ENCODE results near the gene SEPTIN5. TPM values are rescaled to one million over a fixed set of nuclear protein-coding genes. Genes with fewer than 3 reads are reported as not detected.

The SEPTIN5 gene
- total RNA-seq, 1 donor from 2014 or later: 11.5 TPM

GRCh38 chr22:19705181-19705934, 8.9 kb upstream of the SEPTIN5 start:
- peak; percentile 57 for DNase-seq
- peaks cover 14% of the 10 kb centered on the region for H3K27me3 ChIP-seq

GRCh38 chr22:19706661-19707151, 7.6 kb upstream of the SEPTIN5 start:
- Histone ChIP-seq H3K4me1 (no peaks in the 10 kb centered on the region), H3K27ac (no peak overlapping the region), H3K4me3 (no peak overlapping the region), H3K36me3 (no peaks in the 10 kb centered on the region), H3K9me3 (no peaks in the 10 kb centered on the region), H3K27me3 (peaks cover 14% of the 10 kb centered on the region)
- DNase-seq (peak; percentile 1), ATAC-seq (no peak)
- intact Hi-C loops (cut with DNase I): no loop called here
- TF ChIP-seq CTCF (IDR thresholded peaks at IDR 0.05): no peak

More at GRCh38 chr22:19705181-19705934, 8.9 kb upstream of the SEPTIN5 start:
- Histone ChIP-seq H3K27ac (no peak overlapping the region), H3K9me3 (no peaks in the 10 kb centered on the region), H3K4me1 (no peaks in the 10 kb centered on the region), H3K36me3 (no peaks in the 10 kb centered on the region), H3K4me3 (no peak overlapping the region)
- no peak for ATAC-seq
- intact Hi-C loops (cut with DNase I): no loop called here
- TF ChIP-seq CTCF (IDR thresholded peaks at IDR 0.05): no peak

- TF ChIP-seq CTCF (IDR thresholded peaks at IDR 0.05): no peak
- intact Hi-C loops (cut with DNase I): no loop called here
- peak; percentile 17 for ATAC-seq
- H3K27ac ChIP-seq: no peak overlapping the region
- H3K4me1 ChIP-seq: no peaks in the 10 kb centered on the region
- H3K27me3 ChIP-seq: peaks cover 14% of the 10 kb centered on the region
- no peaks in the 10 kb centered on the region for H3K36me3 ChIP-seq
- peak; percentile 67 for DNase-seq
- H3K9me3 ChIP-seq: no peaks in the 10 kb centered on the region
- H3K4me3 ChIP-seq: no peak overlapping the region
Observed at GRCh38 chr22:19707347-19708290, 6.7 kb upstream of the SEPTIN5 start.

GRCh38 chr22:19708321-19709011, 5.8 kb upstream of the SEPTIN5 start:
- H3K4me1 ChIP-seq: no peaks in the 10 kb centered on the region
- peak; percentile 83 for DNase-seq

More at GRCh38 chr22:19708321-19709011, 5.8 kb upstream of the SEPTIN5 start:
- intact Hi-C loops (cut with DNase I): no loop called here
- no peak for TF ChIP-seq CTCF (IDR thresholded peaks at IDR 0.05)
- ATAC-seq: peak; percentile 80
- no peak overlapping the region for H3K4me3 ChIP-seq
- peaks cover 14% of the 10 kb centered on the region for H3K27me3 ChIP-seq
- H3K36me3 ChIP-seq: no peaks in the 10 kb centered on the region
- no peak overlapping the region for H3K27ac ChIP-seq
- no peaks in the 10 kb centered on the region for H3K9me3 ChIP-seq
